Fibroblast of villous mesenchyme (primary cell): ENCODE results near the gene LMX1A. TPM values are rescaled to one million over a fixed set of nuclear protein-coding genes. Genes with fewer than 3 reads are reported as not detected.

Experiments
- DNase-seq: peaks from one replicate; pipeline ENCODE4 v3.0.0-alpha.2; 2010; ENCODE audit warnings: low read depth
- H3K4me3 ChIP-seq: 2 replicates; pipeline ENCODE4 v1.5.1; 2011; ENCODE audit warnings: low read depth, mild to moderate bottlenecking, low read length
- CTCF ChIP-seq: IDR thresholded peaks from 2 replicates; pipeline ENCODE4 v1.5.1; 2012; ENCODE audit warnings: low read depth, mild to moderate bottlenecking, low read length; ENCODE audit not compliant: insufficient read depth
- total RNA-seq: library from RNA; depleted of rRNA; stranded (reverse); fragments of >200 nt; gene quantifications from 2 replicates; pipeline ENCODE4 v1.2.3, GENCODE V29; 2012

LMX1A gene
- total RNA-seq, 1 donor: not detected

GRCh38 chr1:165179306-165179705, 177.2 kb downstream of the LMX1A start:
- H3K4me3 ChIP-seq: no peak overlapping the region
- DNase-seq: no peak
- no peak for TF ChIP-seq CTCF

GRCh38 chr1:165174491-165174890, 182.0 kb downstream of the LMX1A start:
- no peak for DNase-seq
- H3K4me3 ChIP-seq: no peak overlapping the region
- TF ChIP-seq CTCF: no peak

- no peak for TF ChIP-seq CTCF
- H3K4me3 ChIP-seq: no peak overlapping the region
- no peak for DNase-seq
These were observed 182.7 kb downstream of the LMX1A start for GRCh38 chr1:165173818-165174217.

GRCh38 chr1:165173409-165173808, 183.1 kb downstream of the LMX1A start:
- H3K4me3 ChIP-seq: no peak overlapping the region
- DNase-seq: no peak
- no peak for TF ChIP-seq CTCF

GRCh38 chr1:165172666-165173065, 183.8 kb downstream of the LMX1A start:
- TF ChIP-seq CTCF: no peak
- H3K4me3 ChIP-seq: no peak overlapping the region
- no peak for DNase-seq

GRCh38 chr1:165169729-165170128, 186.8 kb downstream of the LMX1A start:
- no peak for TF ChIP-seq CTCF
- no peak overlapping the region for H3K4me3 ChIP-seq

GRCh38 chr1:165169028-165169427, 187.5 kb downstream of the LMX1A start:
- H3K4me3 ChIP-seq: no peak overlapping the region
- TF ChIP-seq CTCF: no peak
- no peak for DNase-seq

More at GRCh38 chr1:165169729-165170128, 186.8 kb downstream of the LMX1A start:
- no peak for DNase-seq
